OCI-LY7 (cell line): Measurements from ENCODE around the gene ACTRT1.

Experiments used
- EZH2phosphoT487 ChIP-seq: fragments of 200-600 bp; sonication (generic); IDR thresholded peaks from 2 replicates; pipeline ENCODE4 v1.6.1; 2018; ENCODE audit warnings: low read depth, borderline replicate concordance, mild to moderate bottlenecking, mixed run types, antibody characterized with exemption, low read length, moderate library complexity, mixed read lengths
- TF ChIP-seq, protein P1 (sequence below): fragments of 200-600 bp; sonication (generic); conservative IDR thresholded peaks from 2 replicates; pipeline ENCODE4 v1.5.1; 2014; ENCODE audit warnings: mild to moderate bottlenecking, antibody characterized with exemption, low read length, moderate library complexity, mixed read lengths

DNA sequence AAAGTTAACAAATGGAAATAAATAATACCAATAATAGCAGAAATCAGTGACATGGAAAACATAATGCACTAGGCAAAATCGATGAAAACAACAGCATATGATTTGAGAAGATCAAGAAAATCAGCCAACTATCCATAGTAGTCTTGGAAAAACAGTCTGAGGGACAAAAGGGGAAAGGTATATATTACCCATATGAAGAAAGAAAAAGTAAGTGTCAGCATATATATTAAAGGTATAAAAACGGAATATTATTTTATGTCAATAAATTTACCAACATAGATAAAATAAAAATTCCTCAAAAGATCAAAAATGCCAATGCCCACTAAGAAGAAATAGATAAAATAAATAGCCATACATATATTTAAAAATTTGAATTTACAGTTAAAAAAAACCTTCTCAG lies 33.0 kb downstream of the ACTRT1 start:
- TF ChIP-seq, protein P1, sequence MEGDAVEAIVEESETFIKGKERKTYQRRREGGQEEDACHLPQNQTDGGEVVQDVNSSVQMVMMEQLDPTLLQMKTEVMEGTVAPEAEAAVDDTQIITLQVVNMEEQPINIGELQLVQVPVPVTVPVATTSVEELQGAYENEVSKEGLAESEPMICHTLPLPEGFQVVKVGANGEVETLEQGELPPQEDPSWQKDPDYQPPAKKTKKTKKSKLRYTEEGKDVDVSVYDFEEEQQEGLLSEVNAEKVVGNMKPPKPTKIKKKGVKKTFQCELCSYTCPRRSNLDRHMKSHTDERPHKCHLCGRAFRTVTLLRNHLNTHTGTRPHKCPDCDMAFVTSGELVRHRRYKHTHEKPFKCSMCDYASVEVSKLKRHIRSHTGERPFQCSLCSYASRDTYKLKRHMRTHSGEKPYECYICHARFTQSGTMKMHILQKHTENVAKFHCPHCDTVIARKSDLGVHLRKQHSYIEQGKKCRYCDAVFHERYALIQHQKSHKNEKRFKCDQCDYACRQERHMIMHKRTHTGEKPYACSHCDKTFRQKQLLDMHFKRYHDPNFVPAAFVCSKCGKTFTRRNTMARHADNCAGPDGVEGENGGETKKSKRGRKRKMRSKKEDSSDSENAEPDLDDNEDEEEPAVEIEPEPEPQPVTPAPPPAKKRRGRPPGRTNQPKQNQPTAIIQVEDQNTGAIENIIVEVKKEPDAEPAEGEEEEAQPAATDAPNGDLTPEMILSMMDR, result no peak
- no peak for TF ChIP-seq EZH2phosphoT487
